Jurkat, Clone E6-1 (cell line): ENCODE data around the gene TP53.
A peak's percentile ranks its signal among the peaks of the same experiment; 100 is the strongest.
"Not testable (repeated sequence)": the region's sequence is repeated elsewhere in the genome, so short reads cannot be mapped to it uniquely, and the experiment has no call there.

Experiments used
- DNase-seq: peaks from one replicate; pipeline ENCODE4 v3.0.0-alpha.2; 2011; ENCODE audit warnings: low read depth, low spot score
- H3K4me3 ChIP-seq: 2 replicates; pipeline ENCODE4 v1.5.1; 2011; ENCODE audit warnings: mild to moderate bottlenecking, low read length, control low read depth, moderate library complexity

The TP53 gene

DNA sequence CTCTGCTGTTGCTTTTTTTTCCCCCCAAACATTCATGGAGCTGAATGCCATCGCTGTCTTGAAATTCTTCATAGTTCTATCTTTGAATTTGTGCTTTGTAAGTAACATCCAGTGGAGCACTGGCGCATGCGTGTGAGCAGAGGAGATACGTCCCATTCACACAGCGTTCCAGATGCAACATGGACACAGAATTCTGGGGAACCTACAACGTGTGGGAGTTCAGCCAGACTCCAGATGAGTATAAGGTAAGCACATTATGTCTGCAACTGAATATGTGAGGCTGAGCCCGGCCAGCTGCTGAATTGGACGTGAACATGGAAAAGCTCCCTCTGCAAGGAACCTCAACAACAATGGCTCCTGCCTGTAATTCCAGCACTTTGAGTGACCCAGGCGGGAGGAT lies 40.8 kb downstream of the TP53 start:
- H3K4me3 ChIP-seq, result no peak overlapping the region
- DNase-seq, result no peak

- no peak for DNase-seq
Observed at GRCh38 chr17:7644775-7645174, 42.5 kb downstream of the TP53 start.

GRCh38 chr17:7641635-7642034 lies 45.7 kb downstream of the TP53 start:
- H3K4me3 ChIP-seq, DNase-seq: not testable (repeated sequence)

More at GRCh38 chr17:7644775-7645174, 42.5 kb downstream of the TP53 start:
- no peak overlapping the region for H3K4me3 ChIP-seq

DNA sequence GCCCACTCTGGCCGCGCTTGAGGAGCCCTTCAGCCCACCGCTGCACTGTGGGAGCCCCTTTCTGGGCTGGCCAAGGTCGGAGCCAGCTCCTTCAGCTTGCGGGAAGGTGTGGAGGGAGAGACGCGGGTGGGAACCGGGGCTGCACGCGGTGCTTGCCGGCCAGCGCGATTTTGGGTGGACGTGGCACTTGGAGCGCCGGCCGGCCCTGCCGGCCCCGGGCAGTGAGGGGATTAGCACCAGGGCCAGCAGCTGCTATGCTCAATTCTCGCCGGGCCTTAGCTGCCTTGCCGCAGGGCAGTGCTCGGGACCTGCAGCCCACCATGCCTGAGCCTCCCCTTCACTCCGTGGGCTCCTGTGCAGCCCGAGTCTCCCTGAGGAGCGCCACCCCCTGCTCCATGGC lies 46.5 kb downstream of the TP53 start:
- no peak overlapping the region for H3K4me3 ChIP-seq
- no peak for DNase-seq

- no peak overlapping the region for H3K4me3 ChIP-seq
- DNase-seq, result no peak
Observed at GRCh38 chr17:7636163-7636562, 51.1 kb downstream of the TP53 start.

- no peak for DNase-seq
- no peak overlapping the region for H3K4me3 ChIP-seq
Observed at GRCh38 chr17:7634384-7634783, 52.9 kb downstream of the TP53 start.

DNA sequence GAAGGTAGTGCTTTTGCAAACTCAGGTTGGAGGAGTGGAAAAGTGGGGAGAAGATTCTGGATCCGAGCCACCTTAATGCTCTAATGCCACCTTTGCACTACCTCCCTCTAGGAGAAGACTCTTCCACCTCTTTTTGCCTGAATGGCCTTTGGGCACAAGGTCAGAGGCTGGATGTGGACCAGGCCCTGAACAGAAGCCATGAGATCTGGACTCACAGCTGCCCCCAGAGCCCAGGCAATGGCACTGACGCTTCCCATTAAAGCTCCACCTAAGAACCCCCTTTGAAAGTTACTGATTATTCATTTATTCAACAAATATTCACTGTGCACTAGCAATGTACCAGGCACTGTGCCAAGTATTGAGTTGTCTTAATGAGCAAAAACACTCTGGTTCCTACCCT lies 54.2 kb downstream of the TP53 start:
- no peak for DNase-seq
- H3K4me3 ChIP-seq, result no peak overlapping the region

- H3K4me3 ChIP-seq, result no peak overlapping the region
- peak; percentile 26 for DNase-seq
Observed at GRCh38 chr17:7632492-7632894, 54.8 kb downstream of the TP53 start.

DNA sequence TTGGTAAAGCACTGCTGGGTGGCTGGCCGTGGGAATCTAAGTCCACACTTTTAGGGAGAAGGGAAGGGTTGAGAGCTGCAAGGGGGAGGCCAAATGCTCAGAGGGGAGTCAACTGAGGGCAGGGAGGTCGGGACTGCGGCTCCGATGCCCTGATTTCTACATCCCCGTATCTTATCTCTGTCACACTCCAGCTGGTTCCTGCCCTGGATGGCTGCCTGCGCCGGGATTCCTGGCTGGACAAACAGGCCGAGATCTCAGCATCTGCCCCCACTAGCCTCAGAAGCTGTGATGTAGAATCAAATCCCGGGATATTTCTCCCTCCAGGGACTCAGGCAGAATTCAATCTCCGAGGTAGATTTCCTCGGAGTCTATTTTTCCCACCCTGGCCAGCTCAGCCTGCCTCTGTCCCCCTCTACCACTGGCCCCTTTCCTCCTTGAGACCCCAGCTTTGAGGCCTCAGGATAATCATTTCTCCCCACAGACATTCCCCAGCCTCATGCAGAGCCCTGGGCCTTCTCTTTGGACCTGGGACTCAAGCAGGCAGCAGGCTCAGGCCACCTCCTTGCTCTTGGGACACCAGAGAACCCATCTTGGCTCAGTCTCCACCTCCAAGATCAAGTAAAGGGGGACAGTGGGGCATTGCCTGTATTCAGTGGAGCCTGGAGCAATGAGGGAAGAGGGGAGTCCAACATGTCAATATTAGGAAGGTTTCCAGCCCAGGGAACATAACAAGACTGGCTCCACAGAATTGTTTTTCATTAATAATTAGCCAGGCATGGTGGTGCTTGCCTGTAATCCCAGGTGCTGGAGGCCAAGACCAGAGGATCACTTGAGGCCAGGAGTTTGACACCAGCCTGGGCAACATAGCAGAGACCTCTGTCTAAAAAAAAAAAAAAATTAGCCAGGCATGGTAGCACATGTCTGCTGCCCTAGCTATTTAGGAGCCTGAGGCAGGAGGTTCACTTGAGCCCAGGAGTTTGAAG lies 55.6 kb downstream of the TP53 start:
- no peak overlapping the region for H3K4me3 ChIP-seq
- no peak for DNase-seq

DNA sequence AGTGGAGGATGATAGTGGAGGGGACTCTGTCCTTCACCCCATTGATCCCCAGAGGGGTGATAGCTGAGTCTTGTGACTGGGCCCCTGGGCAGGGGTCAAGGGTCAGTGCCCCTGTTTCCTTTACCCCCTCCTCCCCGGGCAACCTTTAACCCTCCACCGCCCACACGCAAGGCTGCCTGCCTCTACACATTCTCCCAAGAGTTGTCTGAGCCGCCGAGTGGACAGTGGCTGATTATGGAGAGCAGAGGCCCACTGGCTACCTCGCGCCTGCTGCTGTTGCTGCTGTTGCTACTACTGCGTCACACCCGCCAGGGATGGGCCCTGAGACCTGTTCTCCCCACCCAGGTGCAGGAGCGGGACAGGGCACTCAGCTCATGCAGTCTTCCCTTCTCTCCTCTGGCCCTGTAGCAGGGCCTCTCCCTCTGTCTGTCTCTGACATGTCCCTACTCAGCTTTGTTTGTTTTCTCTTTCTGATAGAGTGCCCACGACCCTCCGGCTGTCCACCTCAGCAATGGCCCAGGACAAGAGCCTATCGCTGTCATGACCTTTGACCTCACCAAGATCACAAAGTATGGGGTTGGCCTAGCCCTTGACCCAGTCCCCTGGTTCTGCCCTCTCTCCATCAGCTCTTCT lies 57.2 kb downstream of the TP53 start, which contains the start of gene SHBG:
Gene SHBG, plus strand, starts transcription at position 197 of the 633 bp plus-strand sequence. Its CDS starts 38 bp downstream, at position 235.
- DNase-seq, result no peak
- no peak within 1 kb of the TSS for H3K4me3 ChIP-seq

DNA sequence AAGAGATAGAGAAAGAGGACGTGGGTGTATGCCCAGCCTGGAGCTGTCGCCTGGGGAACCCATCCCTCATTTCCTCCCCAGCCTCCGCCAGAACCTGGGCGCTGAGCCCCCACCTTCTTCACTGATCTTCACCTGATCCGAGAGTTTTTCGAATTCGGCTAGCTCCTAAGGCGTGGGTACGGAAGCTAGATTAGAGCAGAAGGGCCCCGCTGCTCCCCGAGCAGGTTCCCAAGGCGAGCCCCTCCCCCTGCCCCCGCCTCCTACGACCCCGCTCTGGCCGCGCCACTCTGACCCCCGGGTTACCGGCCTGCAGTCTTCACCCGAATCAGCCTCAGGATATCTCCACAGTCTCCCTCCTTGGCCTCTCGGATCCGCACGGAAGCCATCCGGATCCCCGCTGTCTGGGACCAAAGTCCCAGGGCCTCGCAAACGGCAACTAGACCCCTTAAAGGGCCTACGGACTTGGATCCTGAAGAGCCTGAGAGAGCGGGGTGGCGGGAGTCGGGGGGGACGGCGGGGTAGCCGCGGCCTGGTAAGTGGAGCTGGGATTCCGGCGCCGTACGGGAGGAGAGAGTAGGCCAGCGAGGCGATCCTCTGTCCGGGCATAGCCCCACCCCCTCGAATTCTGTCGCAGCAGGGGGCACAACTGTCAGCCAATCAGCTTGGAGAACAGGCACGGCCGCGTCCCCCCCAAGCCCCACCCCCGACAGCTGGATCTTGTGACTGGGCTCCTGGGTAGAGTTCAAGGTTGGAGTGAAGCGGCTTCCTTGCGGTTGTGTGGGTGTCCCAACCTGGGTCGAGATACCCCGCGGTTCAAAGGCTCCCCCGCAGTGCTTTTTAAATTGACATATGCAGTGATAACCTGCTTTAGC lies 59.8 kb downstream of the TP53 start, which contains the start of gene SAT2:
Gene SAT2, minus strand, starts transcription at position 572 of the 872 bp plus-strand sequence. Its CDS starts 186 bp downstream, at position 386.
- peak; percentile 86 for DNase-seq
- peak within 1 kb of the TSS; percentile 63 for H3K4me3 ChIP-seq

DNA sequence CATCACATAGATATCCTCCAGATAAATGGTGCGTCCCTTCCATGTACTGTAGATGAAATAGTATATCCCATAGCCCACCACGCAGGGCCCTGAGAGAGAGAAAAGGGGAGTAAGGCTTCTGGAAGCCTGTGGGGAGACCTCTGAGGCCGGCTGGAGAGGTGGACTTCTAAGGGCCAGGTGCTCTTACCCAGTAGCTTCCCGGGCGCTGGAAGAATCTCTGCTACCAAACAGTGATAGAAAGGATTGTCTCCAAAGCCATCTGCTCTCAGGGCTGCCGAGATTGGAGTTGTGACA lies 60.4 kb downstream of the TP53 start:
- no peak for DNase-seq
- peak overlapping the region; percentile 63 for H3K4me3 ChIP-seq

DNA sequence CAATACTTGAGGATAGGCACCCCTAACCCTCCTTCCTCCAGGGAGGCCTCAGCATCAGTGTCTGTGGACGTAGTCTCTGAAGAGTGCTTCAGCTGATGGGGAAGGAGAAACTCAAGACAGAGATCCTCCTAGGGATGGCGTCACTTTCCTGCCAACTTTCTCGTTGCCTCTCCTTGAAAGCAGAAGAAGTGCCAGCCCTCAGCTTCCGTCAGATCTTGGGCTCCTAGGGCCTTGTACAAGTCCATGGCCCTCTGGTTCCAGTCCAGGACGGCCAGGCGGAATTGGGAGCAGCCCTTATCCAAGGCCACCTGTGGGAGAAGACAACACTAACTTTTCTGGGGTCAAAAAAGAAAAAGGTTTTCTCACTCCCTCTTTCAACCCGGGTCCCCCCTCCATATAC lies 61.0 kb downstream of the TP53 start:
- H3K4me3 ChIP-seq, result no peak overlapping the region
- DNase-seq, result no peak

DNA sequence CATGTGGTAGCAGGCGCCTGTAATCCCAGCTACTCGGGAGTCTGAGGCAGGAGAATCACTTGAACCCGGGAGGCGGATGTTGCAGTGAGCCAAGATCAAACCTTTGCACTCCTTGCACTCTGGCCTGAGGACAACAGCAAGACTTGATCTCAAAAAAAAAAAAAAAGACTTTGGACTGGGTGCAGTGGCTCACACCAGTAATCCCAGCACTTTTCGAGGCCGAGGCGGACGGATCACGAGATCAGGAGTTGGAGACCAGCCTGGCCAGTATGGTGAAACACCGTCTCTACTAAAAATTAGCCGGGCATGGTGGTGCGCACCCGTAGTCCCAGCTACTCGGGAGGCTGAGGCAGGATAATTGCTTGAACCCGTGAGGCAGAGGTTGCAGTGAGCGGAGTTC lies 61.5 kb downstream of the TP53 start:
- H3K4me3 ChIP-seq, DNase-seq: not testable (repeated sequence)

DNA sequence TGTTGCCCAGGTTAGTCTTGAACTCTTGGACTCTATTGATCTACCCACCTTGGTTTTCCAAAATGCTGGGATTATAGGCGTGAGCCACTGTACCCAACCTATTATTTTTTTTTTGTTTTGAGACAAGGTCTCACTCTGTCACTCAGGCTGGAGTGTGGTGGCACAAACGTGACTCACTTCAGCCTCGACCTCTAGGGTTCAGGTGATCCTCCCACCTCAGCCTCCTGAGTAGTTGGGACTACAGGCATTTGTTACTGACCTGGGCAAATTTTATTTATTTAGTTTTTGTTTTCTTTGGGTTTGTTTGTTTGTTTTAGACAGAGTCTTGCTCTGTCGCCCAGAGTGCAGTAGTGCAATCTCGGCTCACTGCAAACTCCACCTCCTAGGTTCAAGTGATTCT lies 63.6 kb downstream of the TP53 start:
- no peak overlapping the region for H3K4me3 ChIP-seq
- no peak for DNase-seq

- no peak for DNase-seq
- no peak overlapping the region for H3K4me3 ChIP-seq
Observed at GRCh38 chr17:7620835-7621234, 66.5 kb downstream of the TP53 start.

- no peak for DNase-seq
- no peak overlapping the region for H3K4me3 ChIP-seq
Observed at GRCh38 chr17:7618608-7619007, 68.7 kb downstream of the TP53 start.
